Endothelial cell of umbilical vein (primary cell): ENCODE measurements around the gene NAA60. TPM values are rescaled to one million over a fixed set of nuclear protein-coding genes. Genes with fewer than 3 reads are reported as not detected.

Source experiments
- BruUV-seq: library from RNA; stranded (reverse); fragments of 400-500 nt; replicated peaks from 2 replicates; lab custom pipeline; 2021; lab: Mats Ljungman, UMichigan
- CTCF ChIA-PET: fragments of 300-600, 350-600 bp; sonication (Branson Sonifier 250); formaldehyde crosslinking; loops from one replicate; lab custom pipeline; 2021; ENCODE audit warnings: antibody characterized with exemption, inconsistent platforms; lab: Charles Lee
- POLR2A ChIA-PET: fragments of 300-600, 350-600 bp; sonication (Branson Sonifier 250); formaldehyde crosslinking; loops from one replicate; lab custom pipeline; 2021; ENCODE audit warnings: antibody characterized with exemption, inconsistent platforms; lab: Charles Lee
- DNase-seq: peaks from one replicate; pipeline ENCODE4 v3.0.0-alpha.2; 2011; ENCODE audit warnings: low read depth, low spot score
- FAIRE-seq: peaks from 2 replicates; lab custom pipeline; 2011; peaks lifted over from hg19 to GRCh38; lab: Jason Lieb, UNC
- H2AFZ ChIP-seq: 2 replicates; pipeline ENCODE4 v1.6.0; 2012; ENCODE audit warnings: low read depth, low read length, control low read depth, inconsistent platforms
- H3K27ac ChIP-seq: 2 replicates; pipeline ENCODE4 v1.5.1; 2011; ENCODE audit warnings: low read depth, mild to moderate bottlenecking, control low read depth, low read length, moderate library complexity; ENCODE audit not compliant: insufficient read depth
- H3K27me3 ChIP-seq, 2 experiments: 2 replicates each; pipeline versions ENCODE4 v1.6.0 to v1.6.1; 2011; ENCODE audit warnings: low read length in 2 of 2, mixed read lengths in 1 of 2; ENCODE audit not compliant: control insufficient read depth in 2 of 2, insufficient read depth in 2 of 2
- H3K36me3 ChIP-seq, 2 experiments: 2 replicates in 1 of 2; 3 replicates in 1 of 2; pipeline ENCODE4 v1.5.1; 2011; ENCODE audit warnings: low read length in 2 of 2, mild to moderate bottlenecking in 1 of 2, moderate library complexity in 1 of 2; ENCODE audit not compliant: control insufficient read depth in 2 of 2, insufficient read depth in 2 of 2; ENCODE audit errors: extremely low read depth in 1 of 2
- H3K4me1 ChIP-seq: 3 replicates; pipeline ENCODE4 v1.5.1; 2011; ENCODE audit warnings: mild to moderate bottlenecking, low read length; ENCODE audit not compliant: control insufficient read depth, insufficient read depth; ENCODE audit errors: extremely low read depth
- H3K4me2 ChIP-seq: 2 replicates; pipeline ENCODE4 v1.6.1; 2011; ENCODE audit warnings: low read length, control low read depth, mixed read lengths; ENCODE audit not compliant: insufficient read depth
- H3K4me3 ChIP-seq, 3 experiments: fragments of 200-600 bp in 1 of 3; sonication (generic), shearing (Covaris generic) in 1 of 3; replicated peaks in 1 of 3; 2 replicates each; pipeline ENCODE4 v1.5.1; 2011 to 2016; ENCODE audit warnings: control low read depth in 3 of 3, low read length in 3 of 3, mild to moderate bottlenecking in 2 of 3, inconsistent platforms in 1 of 3, low read depth in 1 of 3, moderate library complexity in 1 of 3; ENCODE audit not compliant: insufficient read depth in 1 of 3
- H3K79me2 ChIP-seq: 2 replicates; pipeline ENCODE4 v1.6.0; 2012; ENCODE audit warnings: low read length, inconsistent platforms; ENCODE audit not compliant: control insufficient read depth, insufficient read depth
- H3K9ac ChIP-seq: replicated peaks from 2 replicates; pipeline ENCODE3; 2011; ENCODE audit warnings: low read length, control low read depth; ENCODE audit not compliant: insufficient read depth; ENCODE audit errors: extremely low read depth
- H3K9me1 ChIP-seq: replicated peaks from 3 replicates; pipeline ENCODE4 v1.6.0; 2011; ENCODE audit warnings: mild to moderate bottlenecking, low read length; ENCODE audit not compliant: control insufficient read depth, insufficient read depth; ENCODE audit errors: extremely low read depth
- H3K9me3 ChIP-seq: replicated peaks from 2 replicates; pipeline ENCODE4 v1.5.1; 2012; ENCODE audit warnings: low read length, inconsistent platforms; ENCODE audit not compliant: control insufficient read depth, insufficient read depth
- H4K20me1 ChIP-seq: replicated peaks from 2 replicates; pipeline ENCODE3; 2011; ENCODE audit warnings: mild to moderate bottlenecking, low read length; ENCODE audit not compliant: control insufficient read depth, insufficient read depth; ENCODE audit errors: extremely low read depth
- EZH2 ChIP-seq: IDR thresholded peaks from 2 replicates; pipeline ENCODE4 v1.6.1; 2012; ENCODE audit warnings: borderline replicate concordance, low read depth, mild to moderate bottlenecking, moderate library complexity, low read length, inconsistent platforms; ENCODE audit not compliant: severe bottlenecking
- FOS ChIP-seq: IDR thresholded peaks from 2 replicates; pipeline ENCODE4 v1.6.1; 2011; ENCODE audit warnings: mild to moderate bottlenecking, low read length, moderate library complexity, borderline replicate concordance; ENCODE audit not compliant: insufficient read depth
- GATA2 ChIP-seq: IDR thresholded peaks from 2 replicates; pipeline ENCODE4 v1.7.0; 2011; ENCODE audit warnings: low read depth, mild to moderate bottlenecking, moderate library complexity, mixed read lengths, low read length; ENCODE audit not compliant: insufficient read length, insufficient read depth
- JUN ChIP-seq: IDR thresholded peaks from 2 replicates; pipeline ENCODE4 v1.6.1; 2011; ENCODE audit warnings: borderline replicate concordance, low read depth; ENCODE audit not compliant: insufficient read length, insufficient read depth
- MYC ChIP-seq: IDR thresholded peaks from one replicate; pipeline ENCODE4 v1.6.1; 2011; ENCODE audit warnings: mild to moderate bottlenecking, low read depth, low read length
- POLR2A ChIP-seq: IDR thresholded peaks from 2 replicates; pipeline ENCODE4 v1.6.1; 2012; ENCODE audit warnings: low read depth, mild to moderate bottlenecking, control low read depth, low read length
- POLR2AphosphoS5 ChIP-seq: IDR thresholded peaks from 2 replicates; pipeline ENCODE4 v1.6.1; 2012; ENCODE audit warnings: low read depth, mild to moderate bottlenecking, control low read depth, low read length, moderate library complexity; ENCODE audit not compliant: insufficient read depth
- dilution Hi-C: fragments of 300-500 bp; cut with MboI; formaldehyde crosslinking; loops from one replicate; pipeline ENCODE4 v1.15.0; 2019; ENCODE audit warnings: low sequenced_read_pairs; ENCODE audit not compliant: extremely low pct_ligation_motif_present
- intact Hi-C: fragments of 100-400 bp; cut with micrococcal nuclease; formaldehyde crosslinking; loops from one replicate; pipeline ENCODE4 v1.10.0; 2022
- polyA plus RNA-seq, 4 experiments: library from polyadenylated mRNA; depleted of rRNA in 3 of 4; stranded (reverse) in 3 of 4; unstranded in 1 of 4; fragments of >200 nt; gene quantifications; 2 replicates each; pipeline versions ENCODE4 v1.2.1 to v1.2.3, GENCODE V29; 2011 to 2012; ENCODE audit warnings: missing spikeins in 1 of 4
- total RNA-seq: library from RNA; stranded (reverse); gene quantifications from 2 replicates; pipeline ENCODE4 v1.2.3, GENCODE V29; 2021
- TF ChIP-seq, protein P1 (sequence below), 2 donors: IDR thresholded peaks; 1 replicate in 1 of 2; 2 replicates in 1 of 2; pipeline ENCODE4 v1.5.1; 2011; ENCODE audit warnings: low read length in 2 of 2, mild to moderate bottlenecking in 2 of 2, moderate library complexity in 2 of 2, control low read depth in 1 of 2, inconsistent platforms in 1 of 2, low read depth in 1 of 2; ENCODE audit not compliant: insufficient read depth in 1 of 2; ENCODE audit errors: extremely low read depth in 1 of 2
- TF ChIP-seq, protein P2 (sequence below): IDR thresholded peaks from 2 replicates; pipeline ENCODE4 v1.6.1; 2011; ENCODE audit not compliant: insufficient read depth, insufficient read length

Gene NAA60
- total and polyA plus RNA-seq, 2 donors (not counting 3 experiments of a cell fraction or from before 2014, with no cell fraction given): 22.1 to 42.9 TPM

DNA sequence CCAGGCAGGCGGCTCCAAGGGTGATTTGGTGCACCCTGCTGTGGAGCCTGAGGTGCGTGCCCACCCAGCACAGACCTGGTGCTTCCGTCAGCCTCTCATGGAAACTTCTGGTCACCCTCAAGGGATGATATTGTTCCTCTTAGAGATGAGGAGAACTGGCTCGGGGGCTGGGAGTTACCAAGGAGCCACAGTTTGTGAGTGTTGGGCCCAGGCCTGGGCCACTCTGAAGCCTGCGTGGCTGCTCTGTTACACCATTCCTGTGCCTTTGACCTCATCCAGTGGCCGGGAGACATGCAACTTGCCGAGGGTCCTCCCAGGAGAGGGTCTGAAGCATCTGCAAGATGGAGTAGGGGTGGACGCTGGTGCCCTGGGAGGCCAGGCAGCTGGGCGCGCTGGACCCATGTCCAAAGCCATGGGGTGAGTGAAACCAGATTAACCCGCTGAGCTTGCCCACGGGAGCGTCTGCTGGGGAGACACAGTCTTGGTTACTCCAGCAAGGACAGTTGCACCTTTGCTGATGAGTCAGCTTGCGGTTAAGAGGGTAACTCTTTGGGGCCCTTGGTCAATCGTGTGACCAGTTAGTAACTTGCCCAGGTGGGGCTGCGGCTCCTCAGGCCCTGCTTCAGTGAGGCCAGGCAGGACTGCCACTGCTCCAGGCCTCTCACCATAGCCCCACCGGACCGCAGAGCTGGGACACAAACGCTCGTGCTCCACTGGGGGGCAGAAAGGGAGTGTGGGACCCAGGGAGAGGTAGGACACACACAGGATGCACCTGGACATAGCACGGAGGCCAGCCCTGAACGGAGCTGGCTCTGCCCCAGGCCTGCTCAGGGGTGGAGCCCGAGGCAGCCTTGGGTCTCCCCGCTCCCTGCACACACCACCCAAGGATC, 44.3 kb downstream of the NAA60 start:
- BruUV-seq: no TSS peak
- Histone ChIP-seq H3K27me3 (no peaks in the 10 kb centered on the region), H3K27ac (no peak overlapping the region), H3K4me2 (no peak overlapping the region), H3K9me1 (no peaks in the 10 kb centered on the region), H2AFZ (no peak overlapping the region), H3K9me3 (no peaks in the 10 kb centered on the region), H3K9ac (no peak overlapping the region), H3K36me3 (peaks cover 0 to 37% of the 10 kb centered on the region in 2 experiments), H3K4me1 (no peaks in the 10 kb centered on the region), H3K4me3 (no peak overlapping the region), H4K20me1 (no peaks in the 10 kb centered on the region), H3K79me2 (no peaks in the 10 kb centered on the region)
- ChIA-PET CTCF (interaction anchor here (0.6 kb wide), 1 partner anchor 13 kb away, joined by 3 read pairs; the partner anchor contains the start of gene CLUAP1), POLR2A (no interaction called here)
- intact Hi-C loops (no loop called here), dilution Hi-C loops (no loop called here)
- TF ChIP-seq GATA2 (no peak), MYC (no peak), EZH2 (no peak), JUN (no peak), FOS (no peak), POLR2A (no peak), POLR2AphosphoS5 (no peak)
- TF ChIP-seq, protein P1, sequence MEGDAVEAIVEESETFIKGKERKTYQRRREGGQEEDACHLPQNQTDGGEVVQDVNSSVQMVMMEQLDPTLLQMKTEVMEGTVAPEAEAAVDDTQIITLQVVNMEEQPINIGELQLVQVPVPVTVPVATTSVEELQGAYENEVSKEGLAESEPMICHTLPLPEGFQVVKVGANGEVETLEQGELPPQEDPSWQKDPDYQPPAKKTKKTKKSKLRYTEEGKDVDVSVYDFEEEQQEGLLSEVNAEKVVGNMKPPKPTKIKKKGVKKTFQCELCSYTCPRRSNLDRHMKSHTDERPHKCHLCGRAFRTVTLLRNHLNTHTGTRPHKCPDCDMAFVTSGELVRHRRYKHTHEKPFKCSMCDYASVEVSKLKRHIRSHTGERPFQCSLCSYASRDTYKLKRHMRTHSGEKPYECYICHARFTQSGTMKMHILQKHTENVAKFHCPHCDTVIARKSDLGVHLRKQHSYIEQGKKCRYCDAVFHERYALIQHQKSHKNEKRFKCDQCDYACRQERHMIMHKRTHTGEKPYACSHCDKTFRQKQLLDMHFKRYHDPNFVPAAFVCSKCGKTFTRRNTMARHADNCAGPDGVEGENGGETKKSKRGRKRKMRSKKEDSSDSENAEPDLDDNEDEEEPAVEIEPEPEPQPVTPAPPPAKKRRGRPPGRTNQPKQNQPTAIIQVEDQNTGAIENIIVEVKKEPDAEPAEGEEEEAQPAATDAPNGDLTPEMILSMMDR (IDR thresholded peaks at IDR 0.05; ENCODE audit: extremely low read depth in 1 of 2, insufficient read depth in 1 of 2, low read depth in 1 of 2, low read length in 2 of 2): no peak
- TF ChIP-seq, protein P2, sequence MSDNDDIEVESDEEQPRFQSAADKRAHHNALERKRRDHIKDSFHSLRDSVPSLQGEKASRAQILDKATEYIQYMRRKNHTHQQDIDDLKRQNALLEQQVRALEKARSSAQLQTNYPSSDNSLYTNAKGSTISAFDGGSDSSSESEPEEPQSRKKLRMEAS: no peak
- FAIRE-seq: no peak
- DNase-seq: no peak
